ENCODE results near the gene SLC25A30.

Gene SLC25A30

GRCh38 chr13:45439008-45439407, 20.8 kb upstream of the SLC25A30 start:
- Histone ChIP-seq H3K36me3 (ENCODE audit: control insufficient read depth, insufficient read depth, low read length) (no peaks in the 10 kb centered on the region), H2AFZ (no peak overlapping the region), H3K27me3 (ENCODE audit: control insufficient read depth, insufficient read depth, low read length) (no peaks in the 10 kb centered on the region), H3K4me1 (peaks cover 5% of the 10 kb centered on the region), H3K4me2 (ENCODE audit: low read length) (no peak overlapping the region), H3K79me2 (no peaks in the 10 kb centered on the region), H3K9ac (no peak overlapping the region), H3K4me3 (ENCODE audit: low read depth, low read length) (no peak overlapping the region), H3K27ac (no peak overlapping the region), H3K9me3 (ENCODE audit: control insufficient read depth, low read length) (no peaks in the 10 kb centered on the region)
- TF ChIP-seq CTCF (IDR thresholded peaks at IDR 0.05) = no peak

DNA sequence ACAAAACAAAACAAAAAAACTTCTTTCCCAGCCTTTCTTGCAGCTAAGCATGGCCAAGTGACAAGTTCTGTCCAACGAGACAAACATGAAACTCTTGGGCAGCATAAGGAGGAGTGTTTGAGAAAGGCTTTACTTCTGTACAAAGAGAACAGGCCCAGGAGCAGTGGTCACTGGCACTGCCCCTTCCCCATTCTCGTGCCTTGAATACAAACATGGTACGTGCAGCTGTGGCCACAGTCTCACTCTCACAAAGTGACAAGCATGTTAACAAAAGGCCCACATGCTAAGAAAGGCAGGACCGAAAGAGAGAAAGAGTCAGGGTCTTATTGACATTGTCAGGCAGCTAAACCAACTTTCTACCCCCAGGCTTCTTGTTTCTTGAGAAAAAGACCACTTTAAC, 19.8 kb upstream of the SLC25A30 start:
- Histone ChIP-seq H3K9ac (no peak overlapping the region), H3K27ac (no peak overlapping the region), H2AFZ (no peak overlapping the region), H3K27me3 (ENCODE audit: control insufficient read depth, insufficient read depth, low read length) (no peaks in the 10 kb centered on the region), H3K79me2 (no peaks in the 10 kb centered on the region), H3K4me1 (peaks cover 5% of the 10 kb centered on the region), H3K36me3 (ENCODE audit: control insufficient read depth, insufficient read depth, low read length) (no peaks in the 10 kb centered on the region), H3K4me3 (ENCODE audit: low read depth, low read length) (no peak overlapping the region), H3K4me2 (ENCODE audit: low read length) (no peak overlapping the region), H3K9me3 (ENCODE audit: control insufficient read depth, low read length) (no peaks in the 10 kb centered on the region)
- no peak for TF ChIP-seq CTCF (IDR thresholded peaks at IDR 0.05)

GRCh38 chr13:45436953-45437352, 18.8 kb upstream of the SLC25A30 start:
- Histone ChIP-seq H3K36me3 (ENCODE audit: control insufficient read depth, insufficient read depth, low read length) (no peaks in the 10 kb centered on the region), H2AFZ (no peak overlapping the region), H3K4me2 (ENCODE audit: low read length) (no peak overlapping the region), H3K4me3 (ENCODE audit: low read depth, low read length) (no peak overlapping the region), H3K4me1 (peaks cover 5% of the 10 kb centered on the region), H3K27ac (no peak overlapping the region), H3K9ac (no peak overlapping the region), H3K9me3 (ENCODE audit: control insufficient read depth, low read length) (no peaks in the 10 kb centered on the region), H3K27me3 (ENCODE audit: control insufficient read depth, insufficient read depth, low read length) (no peaks in the 10 kb centered on the region), H3K79me2 (no peaks in the 10 kb centered on the region)
- no peak for TF ChIP-seq CTCF (IDR thresholded peaks at IDR 0.05)

- H2AFZ ChIP-seq = no peak overlapping the region
- no peaks in the 10 kb centered on the region for H3K27me3 ChIP-seq (ENCODE audit: control insufficient read depth, insufficient read depth, low read length)
- no peak overlapping the region for H3K4me2 ChIP-seq (ENCODE audit: low read length)
- no peak for TF ChIP-seq CTCF (IDR thresholded peaks at IDR 0.05)
- no peaks in the 10 kb centered on the region for H3K79me2 ChIP-seq
- no peak overlapping the region for H3K27ac ChIP-seq
- no peak overlapping the region for H3K9ac ChIP-seq
- no peaks in the 10 kb centered on the region for H3K36me3 ChIP-seq (ENCODE audit: control insufficient read depth, insufficient read depth, low read length)
- H3K4me3 ChIP-seq (ENCODE audit: low read depth, low read length) = no peak overlapping the region
- H3K4me1 ChIP-seq = peaks cover 2% of the 10 kb centered on the region
- no peaks in the 10 kb centered on the region for H3K9me3 ChIP-seq (ENCODE audit: control insufficient read depth, low read length)
Measured at GRCh38 chr13:45436332-45436731, 18.2 kb upstream of the SLC25A30 start.

- Histone ChIP-seq H3K79me2 (no peaks in the 10 kb centered on the region), H3K27me3 (ENCODE audit: control insufficient read depth, insufficient read depth, low read length) (no peaks in the 10 kb centered on the region), H3K4me3 (ENCODE audit: low read depth, low read length) (no peak overlapping the region), H3K9me3 (ENCODE audit: control insufficient read depth, low read length) (no peaks in the 10 kb centered on the region), H3K36me3 (ENCODE audit: control insufficient read depth, insufficient read depth, low read length) (no peaks in the 10 kb centered on the region), H2AFZ (no peak overlapping the region), H3K27ac (no peak overlapping the region), H3K9ac (no peak overlapping the region), H3K4me1 (no peaks in the 10 kb centered on the region), H3K4me2 (ENCODE audit: low read length) (no peak overlapping the region)
- no peak for TF ChIP-seq CTCF (IDR thresholded peaks at IDR 0.05)
Measured at GRCh38 chr13:45434556-45435371, 16.6 kb upstream of the SLC25A30 start.

All from parathyroid adenoma (tissue), 2 donors.